Activated naive CD4-positive, alpha-beta T cell treated with anti-CD3 and anti-CD28 coated beads, Interleukin-2, amount 10 ng/mL, durations not matched to agents 7 days and 5 days (primary cell): ENCODE results near the gene BIVM.
A peak's percentile ranks its signal among the peaks of the same experiment; 100 is the strongest.

Experiments used
- CTCF ChIA-PET: fragments of 350-600 bp; sonication (Branson Sonifier 250); formaldehyde crosslinking; loops from one replicate; lab custom pipeline; 2021; ENCODE audit warnings: antibody characterized with exemption; lab: Charles Lee
- DNase-seq: peaks from one replicate; pipeline ENCODE4 v3.0.0-alpha.2; 2020
- H3K27ac Mint-ChIP-seq: one replicate; pipeline ENCODE4 v1.8.0; 2021; ENCODE audit warnings: mild to moderate bottlenecking, moderate library complexity, mixed read lengths
- H3K27me3 Mint-ChIP-seq: one replicate; pipeline ENCODE4 v1.8.0; 2021; ENCODE audit warnings: mild to moderate bottlenecking, mixed read lengths
- H3K36me3 Mint-ChIP-seq: one replicate; pipeline ENCODE4 v1.8.0; 2021; ENCODE audit warnings: mixed read lengths
- H3K4me1 Mint-ChIP-seq: one replicate; pipeline ENCODE4 v1.8.0; 2021; ENCODE audit warnings: mixed read lengths
- H3K4me3 Mint-ChIP-seq: one replicate; pipeline ENCODE4 v1.8.0; 2021; ENCODE audit warnings: mild to moderate bottlenecking, moderate library complexity, mixed read lengths
- H3K9me3 Mint-ChIP-seq: one replicate; pipeline ENCODE4 v1.8.0; 2021; ENCODE audit warnings: mixed read lengths

The BIVM gene

GRCh38 chr13:102798581-102799425 lies at the start of gene BIVM, which contains the start of gene POGLUT2:
Gene BIVM, plus strand, starts transcription at chr13:102799119. Its CDS starts 8,149 bp downstream, at chr13:102807268.
Gene POGLUT2, minus strand, starts transcription at chr13:102798976. Its CDS starts 306 bp downstream, at chr13:102798670.
- H3K9me3 Mint-ChIP-seq = no peaks in the 10 kb centered on the region
- DNase-seq = peak; percentile 91
- peak within 1 kb of the TSS; percentile 93 for H3K4me3 Mint-ChIP-seq
- CTCF ChIA-PET = interaction anchor here (1.2 to 2.0 kb wide), 4 partner anchors 25 to 207 kb away, joined by 3 to 11 read pairs (median 7); partner anchors contain the start of genes ERCC5 and TEX30
- H3K27ac Mint-ChIP-seq = peak within 1 kb of the TSS; percentile 85
- peaks cover 44% of the 10 kb centered on the region for H3K4me1 Mint-ChIP-seq
- peaks cover 9% of the 10 kb centered on the region for H3K36me3 Mint-ChIP-seq
- peaks cover 9% of the 10 kb centered on the region for H3K27me3 Mint-ChIP-seq

DNA sequence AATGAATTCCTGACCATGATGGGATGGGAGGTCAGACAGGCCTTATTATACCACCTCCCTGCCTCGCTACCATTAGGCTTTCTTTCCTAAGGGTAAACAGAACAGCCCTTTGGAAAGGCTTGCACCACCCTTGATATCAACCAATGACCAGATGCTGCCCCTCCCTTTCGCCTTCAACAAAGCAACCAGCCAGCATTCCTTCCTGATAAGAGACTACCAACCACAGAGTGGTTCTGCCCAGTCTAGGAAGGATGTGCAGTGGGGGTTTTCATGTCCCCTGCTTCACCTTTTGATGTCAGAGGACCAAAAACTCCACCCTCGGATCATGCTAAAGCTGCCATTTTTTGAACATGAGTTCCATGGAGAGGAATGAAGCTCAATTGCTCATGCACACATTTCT lies 47.0 kb upstream of the BIVM start:
- CTCF ChIA-PET = interaction anchor here (0.6 to 0.7 kb wide), 2 partner anchors 44 to 170 kb away, joined by 3 to 4 read pairs; no protein-coding TSS in a partner anchor
- Mint-ChIP-seq H3K27ac (no peak overlapping the region), H3K4me1 (no peaks in the 10 kb centered on the region), H3K36me3 (no peaks in the 10 kb centered on the region), H3K9me3 (peaks cover 6% of the 10 kb centered on the region), H3K27me3 (peaks cover 3% of the 10 kb centered on the region), H3K4me3 (no peak overlapping the region)
- no peak for DNase-seq

DNA sequence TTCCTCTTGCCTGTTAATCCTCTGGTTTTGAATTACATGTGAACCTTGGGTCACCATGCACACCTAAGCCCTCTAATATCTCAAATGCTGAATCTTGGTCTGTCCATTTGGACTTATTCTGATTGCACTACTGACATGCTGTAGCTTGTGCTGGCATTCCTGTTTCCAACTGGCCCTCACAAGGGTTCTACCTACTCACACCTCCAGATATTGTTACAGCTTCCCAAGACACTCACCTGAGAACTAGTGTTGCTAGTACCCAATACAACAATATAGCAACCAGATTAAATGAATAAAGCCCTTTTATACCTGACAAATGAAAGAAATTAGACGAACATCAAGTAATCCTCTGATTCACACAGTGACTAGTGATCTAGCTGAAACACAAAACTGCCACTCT lies 41.9 kb upstream of the BIVM start:
- H3K4me1 Mint-ChIP-seq = no peaks in the 10 kb centered on the region
- no peaks in the 10 kb centered on the region for H3K36me3 Mint-ChIP-seq
- peaks cover 6% of the 10 kb centered on the region for H3K9me3 Mint-ChIP-seq
- CTCF ChIA-PET = interaction anchor here (1.0 kb wide), 1 partner anchor 102 kb away, joined by 3 read pairs; no protein-coding TSS in a partner anchor
- no peak for DNase-seq
- H3K27ac Mint-ChIP-seq = no peak overlapping the region
- peaks cover under 1% of the 10 kb centered on the region for H3K27me3 Mint-ChIP-seq
- H3K4me3 Mint-ChIP-seq = no peak overlapping the region

DNA sequence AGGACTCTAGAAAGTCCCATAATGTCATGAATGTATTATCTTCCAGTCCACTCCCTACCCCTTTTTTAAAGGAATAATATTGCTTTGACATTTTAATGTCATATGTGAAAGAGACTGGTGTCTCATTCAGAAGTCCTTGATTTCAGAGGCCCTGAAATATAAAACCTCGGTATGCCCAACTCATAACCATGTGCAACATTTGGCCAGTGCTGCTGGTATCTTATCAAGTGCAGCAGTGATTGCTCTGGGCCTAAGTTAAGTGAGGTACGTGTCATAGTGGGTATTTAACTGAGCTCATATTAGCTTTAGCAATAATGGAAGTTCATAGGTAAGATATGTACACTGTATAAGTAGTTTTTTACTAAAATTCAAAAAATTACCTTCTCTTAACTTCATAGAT lies 40.1 kb upstream of the BIVM start:
- Mint-ChIP-seq H3K27ac (no peak overlapping the region), H3K4me3 (no peak overlapping the region), H3K4me1 (no peaks in the 10 kb centered on the region), H3K9me3 (no peaks in the 10 kb centered on the region), H3K36me3 (peaks cover 2% of the 10 kb centered on the region), H3K27me3 (no peaks in the 10 kb centered on the region)
- CTCF ChIA-PET = interaction anchor here (0.8 kb wide), 1 partner anchor 71 kb away, joined by 3 read pairs; no protein-coding TSS in a partner anchor
- DNase-seq = no peak

DNA sequence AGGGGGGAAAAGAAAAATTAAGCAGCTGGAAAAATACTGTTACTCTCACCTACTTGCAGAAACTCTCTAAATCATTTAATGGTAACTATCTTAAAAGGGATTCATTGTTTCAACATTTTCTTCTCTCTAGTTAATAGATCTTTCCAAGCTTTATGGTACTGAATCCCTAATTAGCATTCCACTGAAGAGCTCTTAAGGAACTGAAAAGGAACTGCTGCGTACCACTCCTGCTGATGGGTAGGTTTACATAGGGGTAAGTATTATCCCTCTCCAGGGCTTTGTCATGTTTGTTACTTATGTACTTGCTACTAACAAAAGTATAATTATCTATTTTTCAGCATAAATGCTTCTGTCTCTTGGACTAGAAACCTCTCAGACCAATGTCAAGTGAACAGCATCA lies 37.8 kb upstream of the BIVM start:
- H3K27me3 Mint-ChIP-seq = no peaks in the 10 kb centered on the region
- CTCF ChIA-PET = no interaction called here
- no peaks in the 10 kb centered on the region for H3K4me1 Mint-ChIP-seq
- H3K36me3 Mint-ChIP-seq = peaks cover 9% of the 10 kb centered on the region
- H3K27ac Mint-ChIP-seq = no peak overlapping the region
- no peak overlapping the region for H3K4me3 Mint-ChIP-seq
- H3K9me3 Mint-ChIP-seq = no peaks in the 10 kb centered on the region
- DNase-seq = no peak

DNA sequence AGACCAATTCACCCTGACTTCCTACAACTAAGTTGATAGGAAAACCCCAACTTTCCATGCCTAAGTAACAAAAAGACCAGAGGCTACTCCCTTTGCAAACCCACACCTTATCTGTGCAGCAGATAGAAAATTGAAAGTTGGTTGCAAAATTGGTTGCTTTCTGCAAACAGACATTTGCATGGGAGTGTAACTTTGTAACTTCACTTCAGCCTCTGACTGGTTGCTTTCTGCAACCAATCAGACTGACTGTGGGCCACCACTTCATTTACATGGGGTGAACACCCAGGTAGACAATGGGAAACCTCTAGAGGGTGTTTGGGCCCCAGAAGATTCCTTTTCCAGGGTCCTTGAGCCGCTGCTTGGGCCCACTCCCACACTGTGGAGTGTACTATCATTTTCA lies 35.2 kb upstream of the BIVM start:
- Mint-ChIP-seq H3K27ac (no peak overlapping the region), H3K9me3 (no peaks in the 10 kb centered on the region), H3K4me1 (no peaks in the 10 kb centered on the region), H3K36me3 (peaks cover 20% of the 10 kb centered on the region), H3K4me3 (no peak overlapping the region), H3K27me3 (no peaks in the 10 kb centered on the region)
- CTCF ChIA-PET = no interaction called here
- no peak for DNase-seq

GRCh38 chr13:102768909-102769308 lies 30.0 kb upstream of the BIVM start:
- DNase-seq = no peak
- Mint-ChIP-seq H3K27me3 (no peaks in the 10 kb centered on the region), H3K9me3 (no peaks in the 10 kb centered on the region), H3K4me1 (peaks cover 36% of the 10 kb centered on the region), H3K4me3 (no peak overlapping the region), H3K36me3 (peaks cover 31% of the 10 kb centered on the region), H3K27ac (no peak overlapping the region)
- CTCF ChIA-PET = interaction anchor here (1.0 kb wide), 1 partner anchor 187 kb away, joined by 3 read pairs; no protein-coding TSS in a partner anchor

- no peaks in the 10 kb centered on the region for H3K9me3 Mint-ChIP-seq
- no peak overlapping the region for H3K4me3 Mint-ChIP-seq
- CTCF ChIA-PET = interaction anchor here (1.0 to 2.9 kb wide), 2 partner anchors 178 to 188 kb away, joined by 3 to 8 read pairs; no protein-coding TSS in a partner anchor
- H3K27me3 Mint-ChIP-seq = no peaks in the 10 kb centered on the region
- DNase-seq = no peak
- H3K36me3 Mint-ChIP-seq = peaks cover 28% of the 10 kb centered on the region
- no peak overlapping the region for H3K27ac Mint-ChIP-seq
- peaks cover 44% of the 10 kb centered on the region for H3K4me1 Mint-ChIP-seq
Measured at GRCh38 chr13:102769679-102770078, 29.2 kb upstream of the BIVM start.

DNA sequence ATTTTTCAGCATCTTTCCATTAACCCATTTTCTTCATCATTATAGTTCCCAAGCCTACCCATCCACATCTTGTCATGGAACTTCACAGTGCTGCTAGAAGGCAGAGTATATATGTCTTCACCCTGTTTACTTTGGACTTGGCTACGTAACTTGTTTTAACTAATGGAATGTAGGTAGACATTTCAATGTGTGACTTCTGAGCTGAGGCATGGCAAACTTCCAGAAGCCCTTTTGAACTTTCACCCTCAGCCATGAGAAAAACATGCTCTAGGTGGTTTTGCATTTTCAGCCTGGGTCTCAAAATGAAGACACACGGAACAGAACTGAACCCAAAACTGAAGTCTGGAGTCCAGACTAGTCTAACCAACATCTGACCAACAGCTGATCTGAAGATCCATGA lies 28.5 kb upstream of the BIVM start:
- DNase-seq = no peak
- Mint-ChIP-seq H3K27ac (no peak overlapping the region), H3K9me3 (no peaks in the 10 kb centered on the region), H3K4me3 (no peak overlapping the region), H3K4me1 (peaks cover 49% of the 10 kb centered on the region), H3K36me3 (peaks cover 24% of the 10 kb centered on the region), H3K27me3 (no peaks in the 10 kb centered on the region)
- CTCF ChIA-PET = interaction anchor here (2.9 kb wide), 1 partner anchor 178 kb away, joined by 8 read pairs; no protein-coding TSS in a partner anchor

DNA sequence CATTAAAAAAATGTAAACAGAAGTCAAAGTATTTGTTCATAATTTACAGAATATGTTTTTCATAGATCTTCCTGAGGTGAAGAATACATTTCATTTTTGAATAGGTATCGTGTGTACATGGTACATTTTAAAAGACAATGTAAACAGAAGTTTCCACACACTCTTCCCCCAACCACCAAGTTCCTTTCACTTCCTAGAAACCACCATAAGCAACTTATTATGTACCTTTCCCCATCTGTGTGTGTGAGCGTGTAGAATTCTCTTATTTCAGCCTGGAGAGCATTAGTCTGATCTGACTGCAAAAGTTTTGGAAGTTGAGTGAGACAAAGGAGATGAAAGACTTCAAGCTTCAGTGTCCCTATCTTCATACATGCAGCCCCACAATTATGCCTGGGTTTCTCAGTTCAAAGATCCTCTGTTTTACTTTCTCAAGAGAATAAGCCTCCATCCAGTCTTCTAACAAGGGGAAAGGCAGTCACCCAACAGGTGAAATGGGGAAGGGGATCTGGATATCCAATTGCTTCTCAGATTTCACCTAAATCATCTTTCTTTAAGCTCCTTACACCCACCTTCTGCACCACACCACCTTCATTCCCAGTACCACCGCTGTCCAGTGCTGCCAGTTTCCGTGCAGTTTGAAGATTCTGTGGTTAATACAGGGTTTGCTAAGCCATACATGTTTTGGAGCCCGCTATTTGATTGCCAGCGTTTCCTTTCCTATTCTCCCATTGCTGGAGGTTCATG lies 27.4 kb upstream of the BIVM start:
- no peaks in the 10 kb centered on the region for H3K9me3 Mint-ChIP-seq
- H3K27ac Mint-ChIP-seq = peak overlapping the region; percentile 8
- peaks cover 1% of the 10 kb centered on the region for H3K27me3 Mint-ChIP-seq
- H3K4me1 Mint-ChIP-seq = peaks cover 49% of the 10 kb centered on the region
- DNase-seq = no peak
- peak overlapping the region; percentile 82 for H3K4me3 Mint-ChIP-seq
- peaks cover 22% of the 10 kb centered on the region for H3K36me3 Mint-ChIP-seq
- CTCF ChIA-PET = interaction anchor here (1.0 to 2.9 kb wide), 3 partner anchors 29 to 180 kb away, joined by 3 to 8 read pairs (median 3); no protein-coding TSS in a partner anchor

- no peaks in the 10 kb centered on the region for H3K9me3 Mint-ChIP-seq
- CTCF ChIA-PET = interaction anchor here (1.0 to 2.9 kb wide), 3 partner anchors 28 to 180 kb away, joined by 3 to 8 read pairs (median 3); no protein-coding TSS in a partner anchor
- H3K27ac Mint-ChIP-seq = peak overlapping the region; percentile 52
- H3K27me3 Mint-ChIP-seq = peaks cover 4% of the 10 kb centered on the region
- peak overlapping the region; percentile 82 for H3K4me3 Mint-ChIP-seq
- H3K36me3 Mint-ChIP-seq = peaks cover 18% of the 10 kb centered on the region
- DNase-seq = no peak
- H3K4me1 Mint-ChIP-seq = peaks cover 49% of the 10 kb centered on the region
Measured at GRCh38 chr13:102772042-102772425, 26.9 kb upstream of the BIVM start.

DNA sequence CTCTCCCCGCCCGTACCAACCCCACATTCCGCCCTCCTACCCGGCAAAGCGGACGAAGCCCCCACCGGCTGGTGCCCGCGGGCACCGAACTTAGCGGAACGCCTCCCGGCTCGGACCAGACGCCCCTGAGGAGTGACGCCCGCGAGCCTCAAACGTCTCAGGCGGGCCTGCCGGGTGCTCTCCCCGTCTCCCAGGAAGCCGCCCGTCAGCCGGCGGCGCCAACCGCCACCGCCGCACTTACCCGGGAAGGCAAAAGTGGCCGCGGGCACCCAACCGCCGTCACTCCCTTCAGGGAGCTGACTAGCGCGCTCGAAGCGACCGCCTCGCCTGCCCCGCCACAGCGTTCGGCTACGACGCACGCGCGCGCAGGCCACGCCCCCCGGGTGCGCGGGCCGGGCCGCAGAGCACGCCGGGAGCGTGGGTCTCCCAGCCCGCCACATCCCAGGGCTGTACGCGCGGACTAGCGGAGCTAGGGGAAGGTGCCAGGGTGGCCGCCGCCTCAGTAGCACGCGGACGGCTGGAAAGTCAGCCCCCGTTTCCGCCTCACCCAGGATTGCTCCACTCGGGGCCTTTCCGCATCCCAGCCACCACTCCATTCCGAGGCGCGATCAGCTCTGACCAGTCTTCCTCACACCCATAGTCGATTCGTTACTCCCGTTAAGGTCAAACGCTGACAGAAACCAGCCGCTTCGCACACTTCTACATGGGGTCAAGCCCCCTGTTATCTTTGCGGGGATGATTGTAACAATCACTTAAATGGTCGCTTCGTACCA lies 25.3 kb upstream of the BIVM start, which contains the start of gene TEX30:
TSS of gene TEX30 (minus strand) at position 346 of the 773 bp plus-strand sequence. CDS start 3,760 bp downstream, outside the sequence.
- CTCF ChIA-PET = interaction anchor here (0.8 to 1.5 kb wide), 7 partner anchors 11 to 188 kb away, joined by 3 to 10 read pairs (median 3); no protein-coding TSS in a partner anchor
- peaks cover 56% of the 10 kb centered on the region for H3K4me1 Mint-ChIP-seq
- H3K27me3 Mint-ChIP-seq = peaks cover 4% of the 10 kb centered on the region

GRCh38 chr13:102774214-102774568 lies 24.7 kb upstream of the BIVM start:
- peaks cover 4% of the 10 kb centered on the region for H3K27me3 Mint-ChIP-seq
- CTCF ChIA-PET = interaction anchor here (0.8 to 1.5 kb wide), 7 partner anchors 11 to 189 kb away, joined by 3 to 10 read pairs (median 3); no protein-coding TSS in a partner anchor
- H3K4me3 Mint-ChIP-seq = peak overlapping the region; percentile 82
- H3K27ac Mint-ChIP-seq = peak overlapping the region; percentile 95
- DNase-seq = no peak
- H3K36me3 Mint-ChIP-seq = peaks cover 11% of the 10 kb centered on the region
- peaks cover 61% of the 10 kb centered on the region for H3K4me1 Mint-ChIP-seq
- H3K9me3 Mint-ChIP-seq = no peaks in the 10 kb centered on the region

More for the DNA sequence above, 25.3 kb upstream of the BIVM start, which contains the start of gene TEX30:
- no peaks in the 10 kb centered on the region for H3K9me3 Mint-ChIP-seq
- peaks cover 14% of the 10 kb centered on the region for H3K36me3 Mint-ChIP-seq
- H3K27ac Mint-ChIP-seq = peak within 1 kb of the TSS; percentile 95
- peak; percentile 88 for DNase-seq
- peak within 1 kb of the TSS; percentile 82 for H3K4me3 Mint-ChIP-seq
